Natural killer cell treated with Interleukin-12 subunit alpha and Interleukin-12 subunit beta and Interleukin-15 and Interleukin-18, amount 100 ng/mL, for 72 hours (primary cell): Measurements from ENCODE around the gene RFT1. TPM values are rescaled to one million over a fixed set of nuclear protein-coding genes. Genes with fewer than 3 reads are reported as not detected.

ENCODE experiments used
- ATAC-seq, 2 donors: fragments of 150-1000 bp; cut with Tn5 transposase in 1 of 2; sonication (Bioruptor Pico), chemical (Tn5 transposase) in 1 of 2; 2 replicates each; pipeline ENCODE4 v1.10.0; 2021
- DNase-seq: peaks from one replicate; pipeline ENCODE4 v3.0.0; 2022; ENCODE audit warnings: low spot score
- H3K27ac Mint-ChIP-seq, 2 donors: 1 replicate in 1 of 2; 2 replicates in 1 of 2; pipeline ENCODE4 v1.8.0; 2022; ENCODE audit warnings: mixed read lengths in 2 of 2, mild to moderate bottlenecking in 1 of 2, moderate library complexity in 1 of 2
- H3K27me3 Mint-ChIP-seq, 2 donors: 1 replicate in 1 of 2; 2 replicates in 1 of 2; pipeline ENCODE4 v1.8.0; 2022; ENCODE audit warnings: mixed read lengths in 2 of 2
- H3K36me3 Mint-ChIP-seq: one replicate; pipeline ENCODE4 v1.8.0; 2022; ENCODE audit warnings: mixed read lengths
- H3K4me1 Mint-ChIP-seq, 2 donors: 1 replicate in 1 of 2; 2 replicates in 1 of 2; pipeline ENCODE4 v1.8.0; 2022; ENCODE audit warnings: low read depth in 2 of 2, mixed read lengths in 2 of 2, mild to moderate bottlenecking in 1 of 2
- H3K4me3 Mint-ChIP-seq: one replicate; pipeline ENCODE4 v1.8.0; 2022; ENCODE audit warnings: mixed read lengths
- H3K9me3 Mint-ChIP-seq: 2 replicates; pipeline ENCODE4 v1.8.0; 2022; ENCODE audit warnings: mixed read lengths
- total RNA-seq, 2 donors: library from RNA; stranded (reverse); gene quantifications; one replicate each; pipeline ENCODE4 v1.2.3, GENCODE V29; 2022

The RFT1 gene
- total RNA-seq, 2 donors from 2014 or later, result 33.1 to 51.6 TPM

DNA sequence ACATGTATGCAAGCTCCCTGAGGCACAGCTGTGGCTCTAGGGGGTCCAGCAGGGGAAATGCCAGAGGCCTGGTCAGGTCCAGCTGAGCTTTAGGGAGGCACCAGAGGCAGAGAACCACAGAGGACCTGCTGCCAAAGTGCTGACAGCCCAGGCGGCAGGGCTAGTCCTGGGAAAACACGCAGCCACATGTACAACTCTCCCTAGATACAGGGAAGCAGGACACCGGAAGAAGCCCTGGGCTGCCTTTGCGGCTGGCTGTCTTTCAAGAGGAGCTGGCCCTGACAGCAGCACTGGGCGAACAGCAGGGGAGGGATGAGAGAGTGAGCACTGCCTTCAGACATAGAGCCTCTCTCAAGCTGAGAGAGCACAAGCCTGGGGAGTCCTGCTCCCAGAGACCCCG, 40.7 kb downstream of the RFT1 start:
- Mint-ChIP-seq H3K4me3 (no peak overlapping the region), H3K4me1 (no peaks in the 10 kb centered on the region), H3K9me3 (no peaks in the 10 kb centered on the region), H3K36me3 (no peaks in the 10 kb centered on the region), H3K27me3 (no peaks in the 10 kb centered on the region), H3K27ac (no peak overlapping the region)
- ATAC-seq (no peak), DNase-seq (no peak)

DNA sequence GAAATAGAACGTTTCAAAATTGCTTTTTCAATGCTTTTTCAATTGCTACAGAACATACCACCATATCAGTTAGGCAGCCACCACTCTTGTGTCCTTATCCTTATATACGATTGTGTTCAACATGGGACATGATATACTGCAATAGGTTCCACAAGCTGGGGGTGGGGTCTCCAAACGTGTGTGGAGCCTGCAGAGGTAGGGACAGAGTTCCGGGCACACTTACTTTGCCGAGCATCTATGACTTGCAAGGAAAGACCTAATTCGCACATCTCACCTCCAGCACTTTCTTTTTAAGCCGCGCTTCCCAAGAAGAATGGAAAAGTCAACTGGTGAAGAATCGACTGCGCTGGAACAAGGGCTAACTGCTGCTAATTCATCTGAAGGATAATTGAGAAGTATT, 44.8 kb downstream of the RFT1 start:
- Mint-ChIP-seq H3K4me3 (no peak overlapping the region), H3K36me3 (no peaks in the 10 kb centered on the region), H3K27me3 (no peaks in the 10 kb centered on the region), H3K4me1 (no peaks in the 10 kb centered on the region), H3K9me3 (no peaks in the 10 kb centered on the region), H3K27ac (no peak overlapping the region)
- ATAC-seq (no peak), DNase-seq (no peak)

DNA sequence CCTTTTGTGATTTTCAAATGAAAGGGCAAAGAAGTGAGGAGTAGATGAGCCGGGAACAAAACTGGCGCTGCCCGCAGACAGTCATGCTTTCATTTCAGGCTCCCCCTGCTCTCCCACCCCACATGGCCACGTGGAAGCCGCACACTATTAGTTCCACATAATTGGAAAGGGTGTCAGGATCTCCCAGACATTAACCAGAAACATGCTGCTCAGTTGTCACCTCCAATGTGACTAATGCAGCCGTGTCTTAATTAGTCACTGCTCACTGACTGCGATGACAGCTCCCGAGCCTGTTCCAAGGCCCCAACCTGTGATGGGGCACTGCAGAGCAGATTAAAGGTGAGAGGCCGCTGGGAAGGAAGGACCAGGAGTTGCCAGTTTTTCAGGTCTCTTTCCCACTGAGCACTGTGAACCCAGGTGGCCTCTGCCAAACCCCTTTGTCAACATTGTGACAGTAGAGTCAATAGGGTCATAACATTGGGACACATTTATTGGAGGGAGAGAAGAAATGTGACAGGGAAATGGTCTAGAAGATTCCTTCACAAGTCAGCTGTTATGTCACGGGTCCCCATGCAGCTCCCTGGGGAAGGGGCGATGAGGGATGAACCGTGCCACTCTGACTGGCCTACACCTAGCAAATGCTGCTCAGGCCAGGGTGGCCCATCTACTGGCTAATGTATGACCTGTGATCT, 45.8 kb downstream of the RFT1 start:
- Mint-ChIP-seq H3K36me3 (no peaks in the 10 kb centered on the region), H3K27ac (no peak overlapping the region), H3K27me3 (no peaks in the 10 kb centered on the region), H3K4me1 (no peaks in the 10 kb centered on the region), H3K9me3 (no peaks in the 10 kb centered on the region), H3K4me3 (no peak overlapping the region)
- peak in 1 of 2 donors; percentile 41 for ATAC-seq
- DNase-seq, result no peak

DNA sequence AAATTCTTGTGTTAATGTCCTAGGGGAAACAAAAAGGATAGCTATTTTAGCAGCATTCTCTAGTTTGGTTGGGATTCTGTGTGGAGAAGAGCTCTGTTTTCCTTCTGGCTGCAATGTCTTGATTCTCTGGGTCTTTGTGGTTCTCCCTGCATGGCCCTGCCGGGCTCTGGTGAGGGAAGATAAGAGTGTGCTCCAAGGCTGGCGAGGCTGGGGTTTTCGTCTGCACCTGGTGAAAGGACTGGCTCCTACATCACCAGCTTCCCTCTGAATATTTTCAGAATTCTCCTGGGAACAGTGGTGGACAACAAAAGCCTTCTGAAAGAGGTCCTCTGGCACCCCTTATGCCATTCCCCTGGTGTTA, 46.3 kb downstream of the RFT1 start:
- Mint-ChIP-seq H3K27me3 (no peaks in the 10 kb centered on the region), H3K4me3 (no peak overlapping the region), H3K36me3 (no peaks in the 10 kb centered on the region), H3K9me3 (no peaks in the 10 kb centered on the region), H3K27ac (no peak overlapping the region), H3K4me1 (no peaks in the 10 kb centered on the region)
- no peak for DNase-seq
- no peak for ATAC-seq

DNA sequence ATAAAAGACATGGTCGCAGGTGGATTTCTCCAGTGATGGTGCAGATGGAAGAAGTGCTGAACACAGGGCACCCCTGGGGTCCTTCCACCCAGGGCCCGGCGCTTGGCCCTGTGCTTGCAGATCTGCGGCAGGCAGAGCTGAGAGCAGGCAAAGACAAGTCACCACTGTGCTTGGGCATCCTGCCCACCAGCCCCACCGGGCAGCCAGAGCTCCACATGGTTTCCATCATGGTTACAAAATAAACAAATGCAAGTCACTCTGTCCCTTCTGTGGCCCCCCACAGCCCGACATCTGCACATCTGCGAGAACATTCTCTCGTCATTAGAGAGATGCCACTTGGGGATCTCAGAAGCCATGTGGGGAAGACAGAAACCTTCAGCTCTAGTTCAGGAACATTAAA, 46.7 kb downstream of the RFT1 start:
- Mint-ChIP-seq H3K4me3 (no peak overlapping the region), H3K9me3 (no peaks in the 10 kb centered on the region), H3K4me1 (no peaks in the 10 kb centered on the region), H3K36me3 (no peaks in the 10 kb centered on the region), H3K27ac (no peak overlapping the region), H3K27me3 (no peaks in the 10 kb centered on the region)
- ATAC-seq (no peak), DNase-seq (no peak)

DNA sequence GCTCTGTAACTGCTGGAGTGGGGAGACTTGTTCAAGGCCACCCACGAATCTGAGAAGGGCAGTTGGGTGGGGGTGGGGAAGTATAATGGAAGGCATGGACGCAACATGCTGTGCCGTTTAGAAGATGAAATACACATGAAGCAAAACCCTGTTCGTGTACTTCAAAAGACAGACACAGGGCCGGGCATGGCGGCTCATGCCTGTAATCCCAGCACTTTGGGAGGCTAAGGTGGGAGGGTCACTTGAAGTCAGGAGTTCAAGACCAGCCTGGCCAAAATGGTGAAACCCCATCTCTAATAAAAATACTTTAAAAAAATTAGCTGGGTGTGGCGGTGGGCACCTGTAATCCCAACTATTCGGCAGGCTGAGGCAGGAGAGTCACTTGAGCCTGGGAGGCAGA, 47.5 kb downstream of the RFT1 start:
- H3K27ac Mint-ChIP-seq, result no peak overlapping the region
- H3K36me3 Mint-ChIP-seq, result no peaks in the 10 kb centered on the region
- H3K9me3 Mint-ChIP-seq, result no peaks in the 10 kb centered on the region
- H3K4me1 Mint-ChIP-seq, result no peaks in the 10 kb centered on the region
- no peaks in the 10 kb centered on the region for H3K27me3 Mint-ChIP-seq
- DNase-seq (no peak), ATAC-seq (no peak)
- no peak overlapping the region for H3K4me3 Mint-ChIP-seq

DNA sequence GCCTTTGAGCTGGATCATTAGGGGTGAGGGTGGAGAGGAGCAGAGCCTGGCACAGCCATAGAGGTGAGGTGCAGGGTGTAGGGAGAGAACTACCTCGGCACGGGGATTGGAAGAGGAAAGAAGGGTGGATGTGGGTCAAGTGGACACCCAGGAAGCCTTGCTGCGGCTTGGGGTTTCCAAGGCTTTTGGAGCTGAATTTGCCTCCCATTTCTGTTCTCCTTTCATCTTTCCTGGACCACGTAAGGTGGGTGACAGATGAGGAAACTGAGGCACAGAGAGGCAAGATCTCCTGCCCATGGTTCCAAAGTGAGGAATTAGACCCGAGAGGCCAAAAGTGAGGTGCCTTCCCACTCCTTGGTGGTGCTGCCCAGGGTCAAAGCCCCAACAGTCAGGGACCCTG, 48.9 kb downstream of the RFT1 start:
- DNase-seq, result no peak
- no peaks in the 10 kb centered on the region for H3K27me3 Mint-ChIP-seq
- H3K36me3 Mint-ChIP-seq, result no peaks in the 10 kb centered on the region
- H3K27ac Mint-ChIP-seq, result no peak overlapping the region
- no peak overlapping the region for H3K4me3 Mint-ChIP-seq
- H3K4me1 Mint-ChIP-seq, result no peaks in the 10 kb centered on the region
- no peak for ATAC-seq
- no peaks in the 10 kb centered on the region for H3K9me3 Mint-ChIP-seq

DNA sequence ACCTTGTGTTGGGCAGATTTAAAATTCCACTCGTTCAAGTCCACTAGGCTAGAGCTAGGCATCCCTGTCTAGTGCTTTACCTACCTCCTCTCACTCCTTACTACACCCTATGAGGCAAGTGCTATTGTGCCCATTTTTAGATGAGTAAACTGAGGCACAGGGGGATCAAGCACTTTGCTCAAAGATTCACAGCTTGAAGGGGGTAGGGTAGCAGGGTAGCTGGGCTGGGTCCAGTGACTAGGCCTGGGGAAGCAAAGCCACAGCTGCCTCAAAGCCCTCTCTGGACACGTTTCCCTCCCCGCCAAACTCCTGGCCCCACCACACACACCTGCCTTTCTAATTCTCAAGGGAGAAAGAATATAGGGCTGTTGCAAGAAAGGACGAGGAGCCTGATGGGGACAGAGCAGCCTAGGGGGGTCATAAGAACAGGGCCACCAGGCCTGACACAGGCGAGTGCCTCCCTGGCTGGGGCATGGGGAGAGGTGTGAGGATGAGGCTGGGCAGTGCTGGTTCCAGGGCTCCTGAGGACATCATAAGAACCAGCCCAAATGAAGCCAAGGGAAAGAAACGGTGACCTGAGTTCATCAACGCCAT, 49.5 kb downstream of the RFT1 start:
- Mint-ChIP-seq H3K9me3 (no peaks in the 10 kb centered on the region), H3K27me3 (no peaks in the 10 kb centered on the region), H3K4me1 (no peaks in the 10 kb centered on the region), H3K4me3 (no peak overlapping the region), H3K27ac (no peak overlapping the region), H3K36me3 (no peaks in the 10 kb centered on the region)
- no peak for DNase-seq
- no peak for ATAC-seq

DNA sequence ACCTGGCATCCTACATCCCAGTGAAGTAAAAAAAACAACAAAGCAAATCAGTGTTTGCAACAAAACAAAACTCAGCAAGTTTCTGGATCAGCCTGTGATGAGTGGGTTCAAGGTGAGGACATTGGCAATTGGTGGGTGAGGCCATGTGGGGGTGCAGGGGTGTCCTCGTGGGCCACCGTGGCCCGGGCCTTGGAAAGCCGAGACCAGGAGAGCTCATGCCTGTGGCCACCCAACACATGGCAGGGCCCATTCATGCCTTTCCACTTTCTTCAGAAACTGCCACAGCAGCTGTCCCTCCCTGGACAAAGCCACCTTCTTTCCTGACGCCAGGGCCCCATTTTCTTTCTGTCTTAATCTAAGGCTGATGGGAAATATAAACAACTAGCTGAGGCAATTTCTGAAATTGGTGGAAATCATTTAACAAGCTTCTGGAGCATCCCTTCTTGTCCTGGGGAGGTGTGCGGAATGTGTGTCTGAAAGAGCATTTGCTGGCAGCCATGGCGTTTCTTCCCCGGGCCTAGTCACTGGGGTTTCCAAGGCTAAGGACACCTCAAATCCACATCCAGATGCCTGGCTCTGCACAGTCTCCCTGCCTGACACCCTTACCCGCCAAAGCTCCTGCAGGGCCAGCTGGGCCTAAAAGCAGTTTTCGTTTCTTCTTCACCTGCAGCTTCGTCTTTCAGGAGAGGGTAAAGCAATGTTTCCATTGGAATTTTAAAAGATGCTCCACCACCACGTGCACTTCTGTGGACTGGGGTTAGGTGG, 50.3 kb downstream of the RFT1 start:
- Mint-ChIP-seq H3K36me3 (no peaks in the 10 kb centered on the region), H3K9me3 (no peaks in the 10 kb centered on the region), H3K27me3 (no peaks in the 10 kb centered on the region), H3K27ac (no peak overlapping the region), H3K4me3 (no peak overlapping the region), H3K4me1 (no peaks in the 10 kb centered on the region)
- DNase-seq (no peak), ATAC-seq (no peak)

DNA sequence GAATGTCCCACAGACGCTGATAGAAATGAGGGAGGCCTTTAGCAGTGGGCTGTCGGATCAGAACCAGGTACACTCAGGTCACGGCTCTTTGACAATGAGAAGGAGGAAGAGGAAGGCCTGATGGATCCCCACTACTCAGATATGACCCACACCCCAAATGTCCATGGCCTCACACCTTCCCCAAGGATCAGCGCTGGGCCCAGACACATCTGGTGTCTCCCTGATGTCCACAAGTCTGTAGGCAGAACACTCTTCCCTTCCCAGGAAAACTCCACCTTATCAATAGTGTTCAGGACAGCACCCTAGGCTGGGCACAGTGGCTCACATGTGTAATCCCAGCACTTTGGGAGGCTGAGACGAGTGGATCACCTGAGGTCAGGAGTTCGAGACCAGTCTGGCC, 51.1 kb downstream of the RFT1 start:
- Mint-ChIP-seq H3K27ac (no peak overlapping the region), H3K9me3 (no peaks in the 10 kb centered on the region), H3K4me1 (peaks cover 0 to 3% of the 10 kb centered on the region in 2 donors)

DNA sequence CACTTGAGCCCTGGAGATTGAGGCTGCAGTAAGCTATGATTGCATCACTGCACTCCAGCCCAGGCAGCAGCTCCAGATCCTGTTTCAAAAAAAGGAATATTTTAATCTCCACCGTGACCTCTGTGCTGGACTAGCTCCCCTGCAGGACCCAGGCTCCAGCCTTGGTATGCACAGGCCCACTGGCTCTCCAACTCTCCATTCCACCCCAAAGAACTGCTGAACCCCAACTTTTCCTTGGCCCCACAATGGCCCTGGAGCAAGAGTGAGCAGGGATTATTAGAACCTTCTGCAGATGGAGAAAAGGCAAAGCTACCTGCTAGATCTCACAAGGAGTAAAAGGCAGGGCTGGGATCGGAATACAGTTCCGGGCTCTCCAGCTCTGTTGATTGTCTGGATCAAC, 51.6 kb downstream of the RFT1 start:
- no peak overlapping the region for H3K4me3 Mint-ChIP-seq
- no peaks in the 10 kb centered on the region for H3K36me3 Mint-ChIP-seq
- DNase-seq, result no peak
- no peaks in the 10 kb centered on the region for H3K27me3 Mint-ChIP-seq
- no peak for ATAC-seq
- H3K9me3 Mint-ChIP-seq, result no peaks in the 10 kb centered on the region
- no peak overlapping the region for H3K27ac Mint-ChIP-seq
- peaks cover 0 to 4% of the 10 kb centered on the region in 2 donors for H3K4me1 Mint-ChIP-seq

More for the DNA sequence above, 51.1 kb downstream of the RFT1 start:
- Mint-ChIP-seq H3K27me3 (no peaks in the 10 kb centered on the region), H3K36me3 (no peaks in the 10 kb centered on the region), H3K4me3 (no peak overlapping the region)
- ATAC-seq (no peak), DNase-seq (no peak)

DNA sequence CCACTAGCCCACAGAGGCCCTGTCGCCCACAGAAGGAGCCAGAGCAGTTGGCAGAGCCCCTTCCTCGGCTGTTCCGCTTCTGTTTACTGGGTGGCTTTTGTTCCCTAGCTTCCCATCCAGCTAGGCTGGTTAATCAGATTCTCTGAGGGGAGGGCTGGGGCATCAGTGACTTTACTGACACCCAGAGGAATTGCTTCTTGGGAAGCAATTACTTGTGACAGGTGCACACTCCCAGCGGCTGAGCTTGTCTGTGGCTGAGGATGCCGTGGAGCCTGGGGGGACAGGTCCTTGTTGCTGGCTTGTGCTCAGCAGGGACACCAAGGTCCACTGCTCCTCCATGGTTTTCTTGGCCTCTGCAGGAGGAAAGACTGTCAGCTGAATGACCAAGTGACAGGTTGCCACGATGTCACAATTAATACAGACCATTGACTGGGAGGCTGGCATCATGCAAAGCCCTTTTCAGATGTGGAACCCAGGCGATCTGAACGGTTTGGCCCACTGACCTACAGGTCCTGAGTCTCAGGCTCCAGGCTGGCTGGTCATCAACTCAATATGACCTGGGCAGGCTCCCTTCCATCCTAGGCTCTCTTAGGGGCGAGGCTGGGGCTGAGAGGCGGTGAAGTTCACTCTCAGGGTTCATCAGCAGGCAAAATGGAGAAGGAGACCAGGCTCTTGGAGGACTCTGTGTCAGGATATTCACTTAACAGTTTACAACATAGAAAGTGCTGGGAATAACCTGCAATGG, 52.6 kb downstream of the RFT1 start:
- Mint-ChIP-seq H3K4me1 (peaks cover 8 to 10% of the 10 kb centered on the region in 2 donors), H3K4me3 (no peak overlapping the region), H3K9me3 (no peaks in the 10 kb centered on the region), H3K36me3 (no peaks in the 10 kb centered on the region), H3K27ac (no peak overlapping the region), H3K27me3 (no peaks in the 10 kb centered on the region)
- no peak for DNase-seq
- no peak for ATAC-seq

DNA sequence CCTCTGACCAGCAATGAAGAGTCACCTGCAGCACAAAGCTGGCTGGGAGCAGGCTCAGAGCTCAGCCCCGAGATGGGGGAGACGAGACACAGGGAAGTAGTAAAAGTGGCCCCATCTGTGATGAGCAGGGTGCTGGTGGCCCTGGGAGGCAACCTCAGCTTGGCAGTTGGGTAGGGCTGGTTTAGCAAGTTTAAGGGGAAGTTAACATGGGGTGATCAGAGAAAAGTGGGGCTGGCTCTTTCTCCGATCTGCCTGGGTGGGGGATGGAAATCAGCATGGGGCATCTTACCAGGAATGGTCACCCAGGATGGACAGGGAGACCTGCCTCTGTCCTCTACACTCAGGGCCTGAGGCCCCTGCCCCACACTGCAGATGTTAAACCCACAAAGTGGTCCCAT, 54.5 kb downstream of the RFT1 start:
- Mint-ChIP-seq H3K36me3 (no peaks in the 10 kb centered on the region), H3K4me1 (peaks cover 12 to 15% of the 10 kb centered on the region in 2 donors), H3K27ac (no peak overlapping the region), H3K9me3 (no peaks in the 10 kb centered on the region), H3K4me3 (no peak overlapping the region), H3K27me3 (no peaks in the 10 kb centered on the region)
- ATAC-seq (no peak), DNase-seq (no peak)
